SHP77 treated with DMSO at 0.1 percent for 48 hours (cell line): Measurements from ENCODE around the gene PDCD6IP.
A peak's percentile ranks its signal among the peaks of the same experiment; 100 is the strongest.
"Not testable (repeated sequence)": the region's sequence is repeated elsewhere in the genome, so short reads cannot be mapped to it uniquely, and the experiment has no call there.

Experiments
- DNase-seq: peaks from one replicate; lab custom pipeline; 2025; lab: John Stamatoyannopoulos, UW

The PDCD6IP gene

GRCh38 chr3:33795131-33795530 lies 3.3 kb upstream of the PDCD6IP start:
- DNase-seq: no peak

DNA sequence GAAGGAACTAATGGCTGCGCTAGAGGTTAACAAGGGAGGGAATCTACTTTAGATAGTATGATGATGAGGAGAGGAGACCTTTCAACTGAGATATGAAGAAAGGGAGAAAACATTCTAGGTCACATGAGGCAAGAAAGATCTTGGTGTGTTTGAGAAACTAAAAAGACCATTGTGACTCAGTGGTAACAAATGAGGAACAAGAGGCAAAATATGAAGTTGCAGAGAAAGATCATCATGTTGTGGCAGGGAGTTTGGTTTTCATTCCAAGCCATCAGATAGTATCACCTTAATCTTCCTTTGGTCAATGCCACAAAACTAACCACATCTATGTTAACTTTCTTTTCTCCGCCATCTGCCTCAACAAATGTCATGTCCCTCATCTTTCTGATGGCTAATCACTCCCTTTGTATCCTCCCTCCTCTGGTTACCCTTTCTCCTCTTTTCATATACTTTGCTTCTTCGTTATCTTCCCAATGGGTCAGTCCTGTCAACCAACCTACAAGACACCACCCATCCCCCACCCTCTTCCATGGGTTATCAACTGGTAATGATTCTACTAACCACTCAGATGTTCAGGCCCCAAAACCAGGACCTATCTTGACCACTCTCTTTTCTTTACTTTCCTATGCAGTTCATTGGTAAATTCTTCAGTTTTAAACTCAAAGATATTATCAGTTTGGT lies 2.4 kb upstream of the PDCD6IP start:
- DNase-seq: no peak

DNA sequence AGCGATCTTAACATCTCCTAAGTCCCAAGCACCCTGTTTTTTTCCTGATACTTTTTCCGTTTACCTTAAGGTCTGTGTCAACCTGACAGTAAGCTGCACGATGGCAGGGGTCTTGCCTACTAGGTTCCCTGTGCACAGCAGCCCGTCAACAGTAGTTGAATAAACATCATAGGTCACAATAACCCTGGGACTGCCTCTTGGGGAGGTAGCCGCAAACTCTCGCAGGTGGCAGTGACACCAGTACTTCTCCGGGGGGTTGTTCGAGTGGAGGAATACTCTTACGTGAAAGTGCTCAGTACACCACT lies 365 bp upstream of the PDCD6IP start:
- peak; percentile 70 for DNase-seq

- no peak for DNase-seq
Observed at GRCh38 chr3:33799202-33799551, 747 bp downstream of the PDCD6IP start.

GRCh38 chr3:33803252-33803651 lies 4.8 kb downstream of the PDCD6IP start:
- no peak for DNase-seq

- no peak for DNase-seq
Observed at GRCh38 chr3:33803894-33804526, 5.6 kb downstream of the PDCD6IP start.

- DNase-seq: no peak
Observed at GRCh38 chr3:33807191-33807590, 8.8 kb downstream of the PDCD6IP start.

DNA sequence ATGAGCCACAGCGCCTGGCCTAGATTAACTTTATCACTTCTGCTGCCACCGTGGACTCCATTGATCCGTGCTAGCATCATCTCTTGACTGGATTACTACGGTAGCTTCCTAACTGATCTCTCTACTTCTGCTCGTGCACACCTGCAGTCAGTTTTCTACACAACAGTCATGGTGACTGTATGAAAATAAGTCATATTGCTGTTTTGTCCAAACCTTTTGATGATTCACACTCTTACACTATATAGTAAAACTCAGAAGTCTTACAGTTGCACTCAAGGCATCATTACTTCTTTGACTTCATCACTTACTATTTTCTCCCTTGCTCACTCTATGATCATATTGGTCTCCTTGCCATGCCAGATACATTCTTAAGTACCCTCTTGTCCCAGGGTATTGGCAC lies 10.1 kb downstream of the PDCD6IP start:
- no peak for DNase-seq

DNA sequence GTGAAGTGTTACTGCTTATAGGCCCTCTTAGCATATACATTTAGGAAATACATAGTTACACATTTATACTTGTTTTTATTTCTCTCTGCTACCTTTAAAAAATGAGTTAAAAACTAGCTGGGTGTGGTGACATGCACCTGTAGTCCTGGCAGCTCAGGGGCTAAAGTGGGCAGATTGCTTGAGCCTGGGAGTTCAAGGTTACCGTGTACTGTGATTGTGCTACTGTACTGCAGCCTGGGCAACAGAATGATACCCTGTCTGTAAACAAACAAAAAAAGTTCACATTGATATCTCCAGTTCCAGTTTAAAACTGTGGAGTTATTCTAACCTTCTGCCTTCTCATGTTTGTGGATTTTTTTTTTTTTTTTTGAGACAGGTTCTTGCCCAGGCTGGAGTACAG lies 12.1 kb downstream of the PDCD6IP start:
- no peak for DNase-seq

- no peak for DNase-seq
Observed at GRCh38 chr3:33821989-33822388, 23.6 kb downstream of the PDCD6IP start.

- no peak for DNase-seq
Observed at GRCh38 chr3:33823821-33824220, 25.4 kb downstream of the PDCD6IP start.

- no peak for DNase-seq
Observed at GRCh38 chr3:33825111-33825510, 26.7 kb downstream of the PDCD6IP start.

DNA sequence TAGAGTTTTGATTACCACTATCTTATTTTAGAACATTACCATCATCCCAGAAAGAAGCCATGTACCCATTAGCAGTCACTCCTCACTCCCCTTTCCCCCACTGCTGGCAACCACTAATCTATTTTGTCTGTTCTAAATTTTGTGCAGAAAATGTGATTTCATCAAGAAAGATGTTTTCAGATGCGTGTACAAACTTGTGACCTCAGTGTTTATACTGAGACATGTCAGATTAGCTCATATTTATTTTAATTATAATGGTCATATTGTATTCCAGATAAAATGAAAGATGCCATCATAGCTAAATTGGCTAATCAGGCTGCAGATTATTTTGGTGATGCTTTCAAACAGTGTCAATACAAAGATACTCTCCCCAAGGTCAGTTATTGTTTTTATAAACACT lies 27.8 kb downstream of the PDCD6IP start:
- no peak for DNase-seq

DNA sequence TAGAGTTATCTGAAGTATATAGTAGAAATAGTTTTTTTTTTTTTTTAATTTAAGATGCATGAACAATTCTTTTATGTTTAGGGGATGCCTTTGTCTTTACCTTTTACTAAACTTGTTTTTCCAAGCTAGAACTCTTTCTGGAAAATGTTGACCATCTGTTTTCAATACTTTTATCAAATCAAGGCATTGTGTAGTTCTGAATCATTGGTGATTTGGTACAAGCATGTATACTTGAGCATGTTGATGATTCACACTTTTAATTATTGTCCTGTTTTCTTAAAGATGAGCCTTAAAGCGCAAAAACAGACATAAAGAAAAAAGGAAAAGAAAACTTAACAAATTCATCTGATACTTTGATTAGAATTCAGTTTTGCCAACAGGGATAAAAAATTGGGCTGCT lies 28.3 kb downstream of the PDCD6IP start:
- DNase-seq: no peak

GRCh38 chr3:33829720-33830119 lies 31.3 kb downstream of the PDCD6IP start:
- DNase-seq: no peak

- DNase-seq: no peak
Observed at GRCh38 chr3:33831053-33831452, 32.6 kb downstream of the PDCD6IP start.

GRCh38 chr3:33833408-33834095 lies 35.1 kb downstream of the PDCD6IP start:
- DNase-seq: no peak

- no peak for DNase-seq
Observed at GRCh38 chr3:33834096-33834453, 35.6 kb downstream of the PDCD6IP start.

DNA sequence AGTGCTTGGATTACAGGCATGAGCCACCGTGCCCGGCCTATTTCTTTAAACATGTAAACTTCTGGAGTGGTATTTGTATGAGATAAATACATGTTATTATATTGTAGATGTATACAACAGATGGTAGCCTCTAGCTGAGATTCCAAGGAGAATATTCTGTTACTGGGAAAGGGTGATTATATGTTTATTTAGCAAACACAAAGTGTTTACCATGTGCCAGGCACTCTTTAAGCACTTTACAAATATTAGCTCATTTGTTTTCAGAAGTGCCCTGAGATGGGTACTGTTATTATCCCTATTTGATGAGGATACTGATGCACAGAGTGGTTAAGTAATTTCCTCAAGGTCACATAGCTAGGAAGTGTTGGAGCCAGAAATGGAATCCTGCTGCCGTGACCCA lies 38.8 kb downstream of the PDCD6IP start:
- DNase-seq: not testable (repeated sequence)

DNA sequence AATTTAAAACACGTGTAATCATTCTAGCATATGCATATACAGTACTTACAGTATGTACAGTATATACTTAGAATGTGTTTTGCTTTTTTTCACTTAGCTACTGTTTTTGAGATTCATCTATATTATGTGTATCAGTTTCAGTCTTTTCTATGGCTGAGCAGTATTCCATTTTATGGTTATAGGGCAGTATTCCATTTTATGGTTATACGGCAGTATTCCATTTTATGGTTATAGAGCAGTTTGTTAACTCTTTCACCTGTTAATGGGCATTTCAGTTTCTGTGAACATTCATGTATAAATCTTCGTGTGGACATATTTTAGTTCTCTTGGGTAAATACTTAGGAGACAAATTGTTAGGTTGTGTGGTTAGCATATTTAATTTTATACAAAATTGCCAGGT lies 40.9 kb downstream of the PDCD6IP start:
- no peak for DNase-seq

GRCh38 chr3:33840179-33840578 lies 41.7 kb downstream of the PDCD6IP start:
- no peak for DNase-seq

DNA sequence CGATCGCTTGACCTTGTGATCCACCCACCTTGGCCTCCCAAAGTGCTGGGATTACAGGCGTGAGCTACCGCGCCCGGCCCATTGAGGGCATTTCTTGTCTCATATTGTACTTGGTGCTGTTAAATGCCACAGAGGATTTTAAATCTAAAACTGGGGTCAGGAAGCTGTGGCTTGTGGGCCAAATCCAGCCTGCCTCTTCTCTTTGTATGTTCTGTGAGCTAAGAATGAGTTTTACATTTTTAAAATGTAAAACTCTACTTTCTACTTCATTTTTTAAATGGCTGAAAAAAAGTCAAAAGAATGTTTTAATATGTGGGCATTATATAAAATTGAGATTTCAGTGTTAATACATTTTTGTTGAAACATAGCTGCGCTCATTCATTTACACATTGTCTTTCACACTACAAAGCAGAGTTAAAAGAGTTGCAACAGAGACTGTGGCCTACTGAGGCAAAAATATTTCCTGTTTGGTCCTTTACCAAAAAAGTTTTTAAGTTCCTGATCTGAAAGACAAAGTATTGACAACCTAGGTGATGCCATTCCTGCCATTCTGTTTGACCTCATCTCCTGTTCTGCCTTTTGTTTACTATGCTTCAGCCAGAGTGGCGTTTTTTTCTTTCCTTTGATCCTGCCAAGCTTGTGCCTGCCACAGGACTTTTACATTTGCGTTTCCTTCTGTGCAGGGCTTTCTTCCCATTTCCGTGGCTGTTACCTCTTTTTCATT lies 50.4 kb downstream of the PDCD6IP start:
- DNase-seq: no peak

- DNase-seq: not testable (repeated sequence)
Observed at GRCh38 chr3:33850599-33850998, 52.2 kb downstream of the PDCD6IP start.
